NCI-H1694 treated with DMSO at 0.1 percent for 48 hours (cell line): ENCODE measurements around the gene THAP12.
"Not testable (repeated sequence)": the region's sequence is repeated elsewhere in the genome, so short reads cannot be mapped to it uniquely, and the experiment has no call there.

Experiments
- DNase-seq: peaks from one replicate; lab custom pipeline; 2025; lab: John Stamatoyannopoulos, UW

Gene THAP12

DNA sequence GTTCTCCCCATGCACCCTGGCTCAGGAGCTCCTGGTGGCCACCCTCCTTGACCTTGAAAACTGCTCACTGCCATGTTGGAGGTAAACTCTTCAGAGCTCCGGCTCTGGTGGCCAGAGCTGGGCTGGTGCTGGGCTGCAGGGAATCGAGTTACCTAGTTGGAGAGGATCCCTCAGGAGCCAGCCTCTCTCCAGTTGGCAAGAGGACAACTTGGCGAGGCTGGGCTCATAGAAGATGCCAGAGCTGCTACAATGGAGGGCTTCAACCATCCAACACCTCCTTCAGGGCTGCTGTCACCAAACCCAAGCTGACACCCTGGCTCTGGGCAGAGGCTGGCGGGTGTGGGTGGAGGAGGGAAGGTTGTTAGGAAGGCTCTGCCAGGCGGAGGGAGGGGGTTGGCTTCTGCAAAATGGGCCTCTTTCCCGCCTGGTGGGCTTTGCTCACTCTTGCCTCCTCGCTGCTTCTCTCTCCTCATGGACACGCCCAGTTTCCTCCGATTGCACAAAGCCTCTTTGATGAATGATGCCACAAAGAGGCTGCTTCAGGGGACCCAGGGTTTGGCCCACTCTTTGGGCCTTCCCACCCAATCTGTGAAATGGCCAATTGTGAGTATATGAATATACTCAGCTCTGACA, 53.1 kb downstream of the THAP12 start:
- no peak for DNase-seq

DNA sequence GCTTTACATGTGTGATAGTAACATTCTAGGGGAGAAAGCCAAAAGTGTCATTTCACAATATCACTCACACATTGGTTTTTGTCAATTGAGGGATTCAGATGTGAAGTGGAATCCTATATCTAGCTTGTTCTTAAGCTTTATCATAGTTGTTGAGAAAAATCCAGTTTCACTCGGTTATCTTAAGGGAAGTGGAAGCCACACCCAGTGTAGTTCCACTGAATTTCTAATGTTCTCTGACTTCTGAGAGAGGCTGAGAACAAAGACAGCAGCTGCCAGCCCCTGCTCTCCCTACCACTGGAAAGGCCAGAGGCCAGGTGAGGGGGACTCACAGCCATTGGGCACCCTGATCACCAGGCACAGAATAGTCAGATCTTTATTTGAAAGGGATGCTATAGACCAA, 53.7 kb downstream of the THAP12 start:
- DNase-seq = no peak

DNA sequence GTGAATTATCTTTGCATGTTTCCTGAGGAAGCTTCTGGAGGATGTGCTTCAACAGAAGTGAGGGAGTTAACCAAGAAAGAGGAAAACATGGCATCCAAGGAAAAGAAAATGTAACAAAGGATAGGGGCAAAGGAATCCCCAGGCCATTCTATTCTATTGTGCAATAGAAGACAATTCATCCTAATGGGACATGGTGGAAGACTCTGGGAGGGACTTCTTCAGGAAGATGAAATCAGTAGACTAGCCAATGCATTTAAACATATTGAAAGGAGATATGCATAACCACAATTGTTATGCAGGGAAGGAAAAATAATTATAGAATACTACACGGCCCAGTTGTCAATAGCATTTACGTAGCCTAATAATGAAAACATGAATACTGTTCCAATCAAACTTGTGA, 55.7 kb downstream of the THAP12 start:
- DNase-seq = no peak

DNA sequence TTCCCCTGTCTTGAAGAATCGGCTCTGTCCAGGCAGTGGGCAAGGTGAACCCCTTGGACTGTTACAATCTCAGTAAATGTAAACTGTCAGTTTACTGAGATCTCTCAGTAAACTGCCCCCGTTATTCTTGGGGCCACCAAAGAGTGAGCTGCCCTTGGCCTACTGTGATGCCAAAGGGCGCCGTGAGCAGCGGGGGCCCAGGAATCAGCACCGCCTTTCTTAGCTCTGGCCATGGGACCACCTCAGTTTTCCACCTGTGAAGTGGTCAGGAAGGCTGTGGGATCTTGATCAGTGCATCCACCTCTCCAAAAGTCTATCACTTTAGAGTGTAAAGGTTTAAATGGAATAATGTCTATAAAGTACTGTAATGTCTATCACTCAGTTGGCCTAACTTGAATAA, 57.1 kb downstream of the THAP12 start:
- no peak for DNase-seq

DNA sequence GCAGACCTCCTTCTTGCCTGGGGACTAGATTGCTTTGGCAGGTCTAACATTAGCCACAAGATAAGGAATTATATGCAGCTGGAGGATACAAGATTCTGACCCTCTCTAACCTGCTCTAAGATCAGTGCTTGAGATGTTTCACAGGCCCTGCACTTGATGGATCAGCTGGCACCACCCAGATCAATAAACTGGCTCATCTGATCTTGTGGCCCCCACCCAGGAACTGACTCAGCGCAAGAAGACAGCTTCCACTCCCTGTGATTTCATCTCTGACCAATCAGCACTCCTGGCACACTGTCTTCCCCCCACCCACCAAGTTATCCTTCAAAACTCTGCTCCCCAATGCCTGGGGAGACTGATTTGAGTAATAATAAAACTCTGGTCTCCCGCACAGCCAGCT, 57.6 kb downstream of the THAP12 start:
- DNase-seq = not testable (repeated sequence)

DNA sequence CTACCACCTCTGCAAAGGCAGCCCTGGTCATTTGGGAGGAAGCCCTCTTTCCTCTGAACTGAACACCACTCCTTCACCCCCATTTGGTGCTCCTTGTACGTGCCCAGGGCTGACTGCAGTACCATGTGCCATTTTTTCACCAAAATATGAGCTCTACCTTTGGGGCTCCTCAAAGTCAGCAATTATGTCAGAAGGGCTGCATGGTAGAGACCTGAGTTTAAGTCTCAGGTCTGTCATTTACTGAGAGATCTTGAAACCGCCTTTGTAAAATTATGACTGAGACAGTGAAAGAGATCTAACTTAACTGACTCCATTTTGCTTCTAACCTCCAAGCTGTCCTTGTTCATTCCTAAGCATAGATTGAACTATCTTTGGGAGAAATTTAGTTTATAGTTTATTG, 58.0 kb downstream of the THAP12 start:
- no peak for DNase-seq

DNA sequence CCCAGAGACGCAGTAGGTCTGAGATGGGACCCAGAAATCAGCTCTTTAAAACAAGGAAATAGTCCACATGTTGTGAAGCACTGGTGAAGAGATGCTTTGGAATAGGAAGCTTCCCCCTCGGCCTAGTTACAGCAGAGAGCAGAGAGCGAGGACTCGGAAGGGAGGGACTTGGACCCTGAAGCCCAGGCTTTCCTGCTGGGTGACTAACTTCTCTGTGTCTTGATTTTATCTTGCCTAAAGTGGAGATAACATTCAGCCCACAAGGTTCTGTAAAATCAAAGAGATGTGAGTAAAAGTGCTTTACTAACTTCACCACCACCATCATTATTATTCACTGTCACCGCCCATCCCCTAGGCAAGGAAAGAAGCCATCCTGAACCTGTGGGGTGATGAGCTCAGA, 58.4 kb downstream of the THAP12 start:
- no peak for DNase-seq

DNA sequence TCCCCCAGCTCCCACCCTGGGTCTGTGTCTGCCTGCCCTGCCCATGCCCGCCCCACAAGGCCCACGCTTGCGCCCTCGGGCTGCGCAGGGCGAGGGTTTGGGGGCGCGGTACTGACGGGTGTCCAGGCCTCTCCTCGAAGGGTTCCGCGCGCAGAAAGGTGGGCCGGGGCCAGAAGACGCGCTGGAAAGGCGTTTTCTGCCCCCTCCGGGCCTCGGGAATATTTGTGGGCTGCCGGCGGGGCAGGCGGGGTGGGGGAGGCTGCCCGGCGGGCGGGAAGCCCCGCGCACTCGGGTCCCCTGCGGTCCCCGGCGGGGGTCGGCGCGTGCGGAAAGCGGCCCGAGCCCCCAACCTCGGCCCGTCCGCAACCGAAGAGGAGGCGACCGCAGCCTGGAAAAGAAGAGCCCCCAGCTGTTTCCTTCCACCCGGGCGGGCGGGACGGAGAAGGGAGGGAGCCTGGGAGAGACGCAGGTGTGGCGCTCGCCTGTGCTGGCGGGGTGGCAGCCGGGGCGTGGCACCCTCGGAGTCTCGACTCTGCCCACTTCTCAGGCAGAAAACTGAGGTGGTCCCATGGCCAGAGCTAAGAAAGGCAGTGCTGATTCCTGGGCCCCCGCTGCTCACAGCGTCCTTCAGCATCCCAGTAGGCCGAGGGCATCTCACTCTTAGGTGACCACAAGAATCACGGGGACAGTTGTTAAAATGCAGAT, 59.0 kb downstream of the THAP12 start:
- no peak for DNase-seq

DNA sequence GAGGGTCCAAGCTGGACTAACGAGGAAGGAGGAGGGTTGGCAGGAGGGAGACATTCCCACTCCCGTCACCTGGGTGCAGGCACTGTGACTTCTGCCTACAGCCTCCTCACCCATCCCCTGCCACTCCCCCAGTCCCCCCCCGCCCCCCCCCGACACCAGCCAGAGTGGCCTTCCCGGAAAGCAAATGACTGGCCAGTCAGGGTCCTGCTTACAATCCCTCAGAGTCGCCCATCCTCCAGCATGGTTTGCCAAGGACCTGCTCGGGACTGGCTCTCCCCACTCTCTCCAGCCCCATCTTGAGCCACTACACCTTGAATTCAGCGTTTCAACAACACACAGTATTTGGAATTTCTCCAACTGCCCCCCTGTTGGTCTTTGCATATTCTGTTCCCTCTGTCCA, 59.6 kb downstream of the THAP12 start:
- DNase-seq = no peak

DNA sequence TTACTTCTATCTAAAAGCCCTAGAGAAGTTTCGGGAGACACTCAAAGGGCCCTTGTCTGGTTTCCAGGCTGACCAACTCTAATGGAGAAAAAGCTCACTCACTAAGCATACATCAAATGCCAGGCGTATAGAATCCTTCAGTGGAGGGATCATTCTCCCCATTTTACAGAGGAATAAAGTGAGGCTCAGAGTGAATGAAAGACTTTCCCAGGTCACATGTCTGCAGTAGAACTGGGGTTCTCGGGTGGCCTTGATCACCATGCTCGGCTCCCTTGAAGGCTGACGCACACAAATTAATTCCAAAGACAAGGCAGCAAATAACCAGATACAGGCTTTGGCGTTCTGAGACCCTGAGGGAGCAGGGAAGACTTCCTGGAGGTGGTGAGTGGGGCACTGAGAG, 60.0 kb downstream of the THAP12 start:
- no peak for DNase-seq

DNA sequence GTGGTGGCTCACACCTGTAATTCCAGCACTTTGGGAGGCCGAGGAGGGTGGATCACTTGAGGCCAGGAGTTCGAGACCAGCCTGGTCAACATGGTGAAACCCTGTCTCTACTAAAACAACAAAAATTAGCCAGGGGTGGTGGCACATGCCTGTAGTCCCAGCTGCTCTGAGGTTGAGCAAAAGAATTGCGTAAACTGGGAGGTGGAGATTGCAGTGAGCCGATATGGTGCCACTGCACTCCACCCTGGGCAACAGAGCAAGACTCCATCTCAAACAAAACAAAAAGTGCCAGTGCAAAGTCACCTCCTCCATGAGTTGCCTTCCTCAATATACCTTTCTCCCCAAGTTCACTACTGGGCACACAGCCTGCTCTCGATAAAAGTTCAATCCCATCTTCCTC, 61.1 kb downstream of the THAP12 start:
- not testable (repeated sequence) for DNase-seq

DNA sequence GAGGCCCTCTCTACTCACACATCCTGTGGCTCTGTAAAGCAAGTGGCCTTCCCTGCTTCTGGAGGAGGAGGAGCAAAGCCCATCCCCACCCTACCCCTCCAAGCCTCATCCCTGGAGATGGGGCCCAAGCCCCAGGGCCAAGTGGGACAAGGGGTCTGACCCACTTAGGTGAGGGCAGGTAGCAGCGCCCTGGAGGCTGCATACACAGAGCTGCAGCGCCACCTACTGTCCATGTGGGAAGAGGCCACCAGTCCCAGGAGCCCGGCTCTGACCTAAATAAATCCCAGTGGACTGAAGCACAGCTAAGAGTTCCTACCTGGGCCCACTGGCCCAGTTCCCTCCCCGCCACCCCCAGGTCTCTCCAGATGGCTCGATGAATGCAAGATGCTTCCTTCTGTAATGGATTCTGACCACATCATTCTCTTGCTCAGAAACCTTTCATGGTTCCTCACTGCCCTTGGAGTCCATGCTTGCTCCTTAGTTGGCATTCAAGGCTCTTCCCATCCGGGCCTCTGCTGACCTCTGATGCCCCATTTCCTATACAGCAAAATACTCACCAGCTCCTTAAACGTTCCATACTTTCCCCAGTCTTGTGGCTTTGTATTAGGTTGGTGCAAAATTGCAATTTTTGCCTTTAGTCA, 62.1 kb downstream of the THAP12 start:
- DNase-seq = peak; percentile 61

DNA sequence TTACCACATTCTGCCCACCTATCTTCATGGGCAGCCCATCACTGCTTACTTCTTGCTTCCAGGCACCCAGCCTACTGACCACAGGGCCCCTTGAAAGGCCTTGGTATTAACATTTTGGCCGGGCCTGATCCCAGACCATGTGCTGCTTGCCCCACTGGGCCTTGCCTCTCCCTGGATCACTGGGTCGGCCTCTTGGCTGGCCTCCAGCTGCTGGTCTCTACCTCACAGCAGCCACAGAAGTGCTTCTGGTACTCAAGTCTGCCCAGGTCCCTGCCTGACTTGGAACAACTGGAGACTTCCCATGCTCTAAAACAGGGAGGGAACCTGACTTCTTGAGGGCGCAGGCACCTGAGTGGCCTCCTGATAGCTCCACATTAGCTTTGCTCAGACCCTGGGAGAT, 63.6 kb downstream of the THAP12 start:
- DNase-seq = no peak

DNA sequence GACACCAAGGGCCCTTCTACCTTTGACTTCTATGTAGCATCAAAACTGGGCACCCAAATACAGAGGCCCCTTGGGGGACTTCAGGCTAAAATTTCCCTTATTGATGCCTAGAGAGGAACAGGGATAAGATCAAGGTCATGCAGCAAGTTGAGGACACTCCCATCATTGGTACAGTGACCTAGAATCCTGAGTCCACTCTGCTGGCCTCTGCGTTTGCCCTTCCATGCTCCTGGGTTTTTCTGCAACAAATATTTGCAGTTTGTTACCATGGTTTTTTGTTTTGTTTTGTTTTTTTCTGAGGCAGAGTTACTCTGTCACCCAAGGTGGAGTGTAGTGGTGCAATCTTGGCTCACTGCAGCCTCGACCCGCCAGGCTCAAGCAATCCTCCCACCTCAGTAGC, 64.2 kb downstream of the THAP12 start:
- no peak for DNase-seq

DNA sequence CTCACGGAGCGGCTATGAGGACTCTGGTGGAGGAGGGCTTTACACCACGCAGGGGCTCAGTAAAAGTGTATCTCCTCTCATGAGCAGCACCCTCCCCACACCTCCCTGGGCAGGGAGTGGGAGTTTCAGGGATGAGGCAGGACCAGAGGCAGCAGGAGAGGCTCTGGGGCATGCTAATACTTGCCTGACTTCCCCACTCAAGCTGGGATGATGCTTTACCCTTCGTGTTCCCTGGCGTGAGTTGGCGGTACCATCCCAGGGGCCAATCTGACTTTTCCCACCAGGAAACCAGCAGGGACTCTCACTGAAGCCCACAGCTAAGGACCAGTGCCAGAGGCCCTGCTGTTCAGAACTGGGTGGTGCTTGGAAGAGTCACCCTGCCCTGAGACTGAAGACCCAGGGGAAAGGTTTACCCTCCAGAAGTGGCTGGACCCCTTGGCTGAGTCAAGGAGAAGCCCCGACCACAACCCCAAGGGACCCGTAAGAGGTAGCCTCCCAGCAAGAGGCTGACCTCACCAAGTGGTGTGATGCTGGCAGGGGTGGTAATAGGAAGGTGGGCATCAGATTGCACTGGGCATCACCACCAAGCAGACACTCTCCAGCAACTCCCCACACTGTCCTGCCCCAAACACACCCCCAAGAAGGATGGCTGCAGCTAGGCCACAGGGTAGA, 65.6 kb downstream of the THAP12 start:
- DNase-seq = no peak

DNA sequence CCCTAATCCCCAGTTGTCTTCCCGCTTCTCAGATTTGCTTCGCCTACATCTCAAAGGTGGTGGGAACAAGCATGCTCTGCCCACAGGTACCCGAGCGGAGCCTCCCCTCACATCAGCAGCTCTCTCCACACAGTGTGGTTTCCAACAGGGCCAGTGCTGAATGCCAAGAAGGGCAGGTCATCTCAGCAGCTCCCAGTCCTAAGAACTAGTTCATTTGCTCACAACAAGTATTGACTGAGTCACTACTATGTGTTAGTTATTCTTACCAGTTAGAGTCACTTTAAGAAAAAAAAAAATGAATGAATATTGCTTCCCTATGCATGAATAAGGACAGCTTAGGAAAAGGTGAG, 66.2 kb downstream of the THAP12 start:
- no peak for DNase-seq

DNA sequence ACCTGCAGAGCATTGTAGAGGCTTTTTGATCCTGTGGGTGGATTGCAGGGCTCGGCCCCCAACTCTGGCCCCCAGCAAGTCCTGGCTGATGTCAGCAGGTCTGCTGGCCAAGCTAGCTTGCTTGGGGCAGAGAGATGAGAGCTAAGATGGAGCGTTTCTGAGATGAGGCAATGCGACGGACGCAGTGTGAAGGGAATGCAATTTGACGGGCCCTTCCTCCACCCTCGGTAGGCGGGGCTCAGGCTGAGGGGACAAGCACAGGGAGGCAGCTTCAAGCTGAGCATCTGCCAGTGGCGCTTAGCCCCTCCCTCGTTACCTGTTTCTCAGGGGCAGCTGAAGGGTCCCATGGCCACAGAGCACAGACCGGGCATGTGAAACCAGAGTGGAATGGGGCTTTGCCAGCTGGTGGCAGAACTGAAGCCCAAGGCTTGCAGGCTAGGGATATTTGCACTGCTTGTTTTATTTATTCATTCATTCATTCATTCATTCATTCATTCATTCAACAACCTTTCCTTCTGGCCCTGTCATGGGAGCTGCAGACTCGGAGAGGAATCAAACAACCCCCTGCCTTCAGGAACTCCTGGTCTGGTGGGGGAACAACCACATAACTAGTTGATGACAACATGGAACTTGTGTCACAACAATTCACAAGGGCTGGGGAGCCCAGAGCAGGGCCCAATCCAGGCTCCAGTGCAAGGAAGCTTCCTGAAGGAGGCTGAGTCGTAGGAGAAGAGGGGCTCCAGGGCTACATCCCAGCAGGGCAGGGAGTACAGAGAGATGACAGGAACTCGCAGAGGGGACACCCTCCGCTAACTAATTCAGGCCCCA, 66.8 kb downstream of the THAP12 start:
- no peak for DNase-seq

DNA sequence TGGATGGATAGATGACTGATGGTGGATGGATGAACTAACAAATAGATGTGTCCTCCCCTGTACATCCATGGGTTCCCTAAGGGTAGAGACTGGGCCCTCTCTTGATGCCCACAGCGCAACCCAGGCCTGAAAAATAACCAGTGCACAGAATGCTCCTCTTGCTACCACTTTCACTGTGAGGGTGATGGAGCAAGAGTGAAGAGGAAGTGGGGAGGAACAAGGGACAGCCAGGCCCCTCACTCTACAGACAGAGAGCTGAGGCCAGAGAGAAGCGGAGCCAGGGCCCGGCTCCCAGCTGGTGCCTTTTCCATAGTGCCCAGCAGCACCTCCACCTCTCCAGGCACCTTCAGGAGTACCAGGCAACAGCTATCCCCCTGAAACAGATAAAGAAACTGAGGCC, 67.7 kb downstream of the THAP12 start:
- no peak for DNase-seq

DNA sequence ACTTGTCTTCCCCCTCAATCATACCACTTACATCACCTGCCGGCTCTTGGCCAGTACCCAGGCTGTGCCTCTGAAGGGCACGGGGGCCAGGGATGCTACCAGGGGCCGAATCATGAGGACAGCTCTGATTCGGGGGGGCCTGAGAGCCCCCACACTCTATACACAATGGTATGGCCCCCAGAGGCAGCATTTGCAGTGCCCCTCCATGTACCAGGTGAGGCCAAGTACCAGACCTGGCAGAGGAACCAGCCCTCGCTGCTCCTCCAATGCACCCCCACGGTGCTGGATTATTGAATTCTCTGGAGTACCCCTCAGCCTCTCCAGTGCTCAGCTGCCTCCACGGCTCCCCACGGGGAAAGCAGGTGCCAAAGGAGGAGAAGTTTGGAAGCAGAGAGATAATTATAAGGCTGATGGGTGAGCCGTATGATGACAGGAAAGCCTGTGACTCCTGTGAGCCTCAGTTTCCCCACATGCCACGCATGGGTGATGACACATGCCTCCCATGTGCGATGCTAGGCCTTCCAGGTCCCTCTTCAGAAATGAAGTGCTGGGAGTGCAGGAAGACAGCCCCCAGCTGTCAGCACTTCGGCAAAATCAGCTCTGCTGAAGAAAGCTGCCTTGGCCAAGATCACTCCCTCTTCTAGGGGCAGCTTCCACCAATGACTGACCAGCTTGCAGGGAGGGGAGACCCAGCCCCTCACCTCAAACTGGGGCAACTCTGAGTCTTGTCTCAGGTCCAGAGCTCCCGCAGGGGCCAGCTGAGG, 69.9 kb downstream of the THAP12 start:
- DNase-seq = no peak

DNA sequence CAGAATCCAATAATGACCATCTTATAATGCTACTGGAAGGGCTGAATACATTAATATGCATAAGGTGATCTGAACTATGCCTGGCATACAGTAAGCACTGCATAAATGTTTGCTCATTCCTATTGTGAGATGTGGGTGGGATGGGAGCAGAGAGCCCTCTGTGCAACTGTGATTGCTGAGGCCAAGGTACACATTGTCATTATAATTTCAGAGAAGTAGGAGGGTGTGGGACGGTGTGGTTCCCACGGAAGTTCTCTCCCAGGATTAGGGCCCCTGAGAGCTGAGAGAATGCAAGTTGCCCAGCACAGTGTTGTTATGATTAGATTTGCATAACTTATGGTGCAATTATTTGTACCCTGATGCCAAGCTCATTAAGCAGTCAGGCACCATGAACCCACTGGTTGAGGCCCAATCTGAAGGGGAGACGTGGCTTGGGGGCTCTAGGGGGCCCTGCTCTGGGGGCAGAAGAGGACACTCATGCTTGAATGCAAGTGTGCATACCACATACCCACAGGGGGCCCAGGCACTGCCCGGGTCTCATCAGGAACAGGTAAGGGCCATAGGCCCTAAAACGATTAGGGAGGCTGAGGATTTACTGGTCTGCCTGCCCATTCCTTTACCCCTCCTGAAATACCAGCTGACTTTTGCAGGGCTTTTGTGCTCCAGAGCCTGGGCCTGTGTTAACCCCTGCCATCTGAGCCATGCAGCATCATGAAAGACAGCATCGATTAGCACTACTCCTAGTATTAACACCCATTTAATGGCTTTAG, 72.8 kb downstream of the THAP12 start:
- DNase-seq = no peak

DNA sequence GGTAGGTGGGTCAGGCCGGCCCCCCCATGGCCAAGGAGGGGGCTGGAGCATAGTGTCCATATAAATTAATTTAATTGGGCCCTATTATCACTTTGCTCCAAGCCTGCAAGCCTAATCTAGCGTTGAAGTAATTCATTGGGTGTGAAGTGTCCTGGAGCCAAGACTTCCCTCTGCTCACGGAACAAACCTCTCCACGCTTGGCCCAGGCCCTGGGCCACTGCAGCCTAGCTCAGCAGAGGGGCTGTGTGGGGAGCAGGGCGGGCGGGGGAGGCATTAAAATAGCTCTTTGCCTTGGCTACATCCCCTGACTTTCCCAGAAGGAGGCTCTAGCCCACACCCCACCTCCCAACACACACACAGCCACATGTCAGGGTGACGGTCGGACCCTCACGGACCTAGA, 73.5 kb downstream of the THAP12 start:
- DNase-seq = no peak
